GM19455 (cell line): Measurements from ENCODE around the gene CXXC5.

Experiments
- ATAC-seq: cut with Tn5 transposase; IDR thresholded peaks from one replicate; pipeline ENCODE4 v1.9.1; 2021; ENCODE audit not compliant: unreplicated experiment

The CXXC5 gene

GRCh38 chr5:139638090-139638735 is 9.9 kb upstream of the CXXC5 start:
- no peak for ATAC-seq

GRCh38 chr5:139638736-139639618 is 9.2 kb upstream of the CXXC5 start:
- no peak for ATAC-seq

- ATAC-seq, result no peak
Measured at GRCh38 chr5:139639619-139640380, 8.3 kb upstream of the CXXC5 start.

GRCh38 chr5:139640421-139641115 is 7.6 kb upstream of the CXXC5 start:
- no peak for ATAC-seq

GRCh38 chr5:139641116-139642080 is 6.8 kb upstream of the CXXC5 start:
- no peak for ATAC-seq

GRCh38 chr5:139642213-139642612 is 5.9 kb upstream of the CXXC5 start:
- no peak for ATAC-seq

GRCh38 chr5:139642891-139643871 is 5.0 kb upstream of the CXXC5 start:
- ATAC-seq, result no peak

- ATAC-seq, result no peak
Measured at GRCh38 chr5:139644001-139644456, 4.1 kb upstream of the CXXC5 start.

GRCh38 chr5:139644646-139645429 is 3.3 kb upstream of the CXXC5 start:
- ATAC-seq, result no peak

GRCh38 chr5:139645430-139645871 is 2.7 kb upstream of the CXXC5 start:
- no peak for ATAC-seq

GRCh38 chr5:139646111-139646510 is 2.0 kb upstream of the CXXC5 start:
- no peak for ATAC-seq

GRCh38 chr5:139646912-139647505 is 1.1 kb upstream of the CXXC5 start:
- ATAC-seq, result no peak

GRCh38 chr5:139647506-139648204 is 494 bp upstream of the CXXC5 start:
- ATAC-seq, result no peak

GRCh38 chr5:139649082-139649991 is 1.2 kb downstream of the CXXC5 start:
- ATAC-seq, result no peak

- no peak for ATAC-seq
Measured at GRCh38 chr5:139650031-139650688, 2.0 kb downstream of the CXXC5 start.
